ENCODE measurements around the gene AMIGO1. TPM values are rescaled to one million over a fixed set of nuclear protein-coding genes. Genes with fewer than 3 reads are reported as not detected.

The AMIGO1 gene
- total and polyA plus RNA-seq, 10 of the 15 experiments (the other 5 are each of a cell fraction or from before 2014, with no cell fraction given), result 0.02 to 0.28 (median 0.08) TPM; not detected in 1

- H3K36me3 ChIP-seq (ENCODE audit: control insufficient read depth in 2 of 2, insufficient read depth in 2 of 2, low read length in 1 of 2), result peaks cover 5 to 8% of the 10 kb centered on the region in 2 experiments; a peak in 3 of 4 replicates
These were observed 18.2 kb downstream of the AMIGO1 start for GRCh38 chr1:109491372-109491771.

More at GRCh38 chr1:109491372-109491771, 18.2 kb downstream of the AMIGO1 start:
- Histone ChIP-seq H3K27ac (ENCODE audit: control insufficient read depth, insufficient read depth) (no peak overlapping the region), H3K9me3 (replicated peaks; ENCODE audit: control insufficient read depth, insufficient read depth, low read length) (no peaks in the 10 kb centered on the region), H4K20me1 (ENCODE audit: control insufficient read depth, insufficient read depth) (no peaks in the 10 kb centered on the region), H3K4me1 (ENCODE audit: control insufficient read depth, insufficient read depth, low read length) (peaks cover 4% of the 10 kb centered on the region), H2AFZ (ENCODE audit: control insufficient read depth, low read depth, low read length) (no peak overlapping the region), H3K79me2 (ENCODE audit: control insufficient read depth, insufficient read depth, low read length) (peaks cover 9% of the 10 kb centered on the region), H3K27me3 (replicated peaks in 1 of 2; ENCODE audit: control insufficient read depth in 2 of 2, insufficient read depth in 2 of 2, low read length in 1 of 2) (no peaks in the 10 kb centered on the region), H3K4me3 (no peak overlapping the region), H3K4me2 (ENCODE audit: control insufficient read depth, insufficient read depth) (no peak overlapping the region), H3K9ac (ENCODE audit: control insufficient read depth, insufficient read depth, low read length) (no peak overlapping the region)
- CTCF ChIA-PET, result interaction anchor here (0.6 to 26.7 kb wide), 16 partner anchors 7 to 494 kb away, joined by 3 to 1280 read pairs (median 6); partner anchors contain the start of genes AMIGO1, ATXN7L2, GNAI3 and GPR61
- SMC1A ChIA-PET (ENCODE audit: uncharacterized antibody, unreplicated experiment), result interaction anchor here (0.7 to 14.4 kb wide), 7 partner anchors 8 to 232 kb away, joined by 3 to 431 read pairs (median 4); no protein-coding TSS in a partner anchor
- in situ Hi-C loops (cut with MboI) (loop anchor here (5.0 kb wide), 1 partner anchor 41 kb away; no protein-coding TSS in a partner anchor), intact Hi-C loops (cut with micrococcal nuclease; ENCODE audit: unreplicated experiment) (loop anchor here (5.0 kb wide), 1 partner anchor 131 kb away; no protein-coding TSS in a partner anchor)
- no peak for DNase-seq (ENCODE audit: low read depth, low spot score)
- WGBS (ENCODE audit: insufficient coverage, insufficient replicate concordance, low lambda C conversion rate, missing lambda C conversion rate), result 80% methylated on average over 8 of the region's 8 CpGs
- TF ChIP-seq TCF7 (IDR thresholded peaks at IDR 0.05; ENCODE audit: borderline replicate concordance), result no peak
- no peak for TF ChIP-seq NFXL1 (IDR thresholded peaks at IDR 0.05; ENCODE audit: borderline replicate concordance)
- TF ChIP-seq CBFB (IDR thresholded peaks at IDR 0.05; ENCODE audit: low read depth), result no peak
- no peak for TF ChIP-seq CREM (IDR thresholded peaks at IDR 0.05; ENCODE audit: low read depth)
- TF ChIP-seq NKRF (conservative IDR thresholded peaks at IDR 0.05), result no peak
- no TSS peak for BruUV-seq (replicated peaks)
- ATAC-seq, result no peak
- RAD21 ChIA-PET (ENCODE audit: unreplicated experiment), result interaction anchor here (1.5 to 13.4 kb wide), 2 partner anchors 8 to 40 kb away, joined by 5 to 422 read pairs; no protein-coding TSS in a partner anchor
- POLR2A ChIA-PET, result interaction anchor here (1.1 to 1.5 kb wide), 2 partner anchors 40 to 41 kb away, joined by 5 to 7 read pairs; no protein-coding TSS in a partner anchor
- no peak for FAIRE-seq
